Body of pancreas (tissue), 4 donors: ENCODE measurements around the gene LETMD1. TPM values are rescaled to one million over a fixed set of nuclear protein-coding genes. Genes with fewer than 3 reads are reported as not detected.

Experiments
- ATAC-seq: fragments of 150-250 bp; one replicate; pipeline ENCODE4 v1.9.1; 2016
- DNase-seq, 4 donors: peaks; one replicate each; pipeline ENCODE4 v3.0.0-alpha.2; 2019
- H3K27ac ChIP-seq, 4 donors: fragments of 200-600 bp; sonication (generic); 1 replicate in 3 of 4; 2 replicates in 1 of 4; pipeline versions ENCODE4 v1.5.1 to v1.6.1; 2016 to 2019; ENCODE audit warnings: mild to moderate bottlenecking in 1 of 4, mixed read lengths in 1 of 4, moderate library complexity in 1 of 4
- H3K27me3 ChIP-seq, 2 donors: fragments of 200-600 bp; sonication (generic); one replicate each; pipeline ENCODE4 v1.6.0; 2016; ENCODE audit warnings: mild to moderate bottlenecking in 1 of 2
- H3K36me3 ChIP-seq, 2 donors: fragments of 200-600 bp; sonication (generic); replicated peaks in 1 of 2; 2 replicates each; pipeline ENCODE4 v1.5.1; 2016; ENCODE audit warnings: low read depth in 2 of 2; ENCODE audit not compliant: insufficient read depth in 1 of 2
- H3K4me1 ChIP-seq: fragments of 200-600 bp; sonication (generic); one replicate; pipeline ENCODE4 v1.6.0; 2016
- H3K4me3 ChIP-seq, 2 donors: fragments of 200-600 bp; sonication (generic); 1 replicate in 1 of 2; 2 replicates in 1 of 2; pipeline ENCODE4 v1.5.1; 2016 to 2019
- H3K9me3 ChIP-seq, 3 donors: fragments of 200-600 bp; sonication (generic); 1 replicate in 2 of 3; 2 replicates in 1 of 3; pipeline ENCODE4 v1.5.1; 2016
- POLR2A ChIP-seq, 3 donors: fragments of 450-650 bp; IDR thresholded peaks; one replicate each; pipeline ENCODE4 v1.6.1; 2016; ENCODE audit warnings: antibody characterized with exemption in 3 of 3, mild to moderate bottlenecking in 2 of 3
- WGBS, 2 donors: methylation state at CpG; one replicate each; pipeline ENCODE4 v1.1.5; 2017; 5-methylcytosine and 5-hydroxymethylcytosine counted together
- intact Hi-C: fragments of 100-400 bp; cut with DNase I; formaldehyde crosslinking; loops from one replicate; pipeline ENCODE4 v1.15.1; 2023
- total RNA-seq, 2 donors: library from RNA; depleted of rRNA; stranded (reverse); fragments of >200 nt; gene quantifications; one replicate each; pipeline ENCODE4 v1.1.0, GENCODE V29; 2016
- TF ChIP-seq, protein P1 (sequence below), 7 experiments: fragments of 450-650 bp in 4 of 7; fragments of 200-600 bp in 3 of 7; sonication (generic) in 3 of 7; IDR thresholded peaks; one replicate each; pipeline ENCODE4 v1.5.1; 2016 to 2019; ENCODE audit warnings: antibody characterized with exemption in 7 of 7

LETMD1 gene
- total RNA-seq, 2 donors from 2014 or later: 57.4 to 71.6 TPM

DNA sequence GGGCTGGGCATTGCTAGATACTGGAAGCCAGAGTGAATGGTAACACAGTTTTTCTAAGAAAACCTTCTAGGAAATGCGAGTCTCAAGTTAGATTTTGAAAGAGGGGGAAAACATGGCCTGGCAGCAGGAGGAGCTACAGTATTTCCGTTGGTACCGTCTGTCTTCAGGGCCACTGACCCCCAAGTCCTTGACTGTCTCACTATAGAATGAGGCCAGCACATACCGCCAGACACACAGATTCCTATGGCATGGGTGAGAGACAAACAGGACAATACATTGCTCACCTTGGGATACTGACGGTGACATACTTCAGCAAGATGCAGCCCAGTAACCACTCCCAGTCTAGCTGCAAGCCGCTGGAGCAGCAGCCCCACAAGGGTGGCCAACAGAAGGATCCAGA is 43.6 kb upstream of the LETMD1 start:
- Histone ChIP-seq H3K9me3 (no peaks in the 10 kb centered on the region), H3K4me1 (peaks cover 19% of the 10 kb centered on the region), H3K4me3 (no peak overlapping the region), H3K27me3 (no peaks in the 10 kb centered on the region), H3K27ac (no peak overlapping the region), H3K36me3 (peaks cover 0 to 6% of the 10 kb centered on the region in 2 donors)
- WGBS, 2 donors: 75 to 76% methylated on average over 6 of the region's 6 CpGs
- DNase-seq (no peak), ATAC-seq (no peak)
- TF ChIP-seq, protein P1, sequence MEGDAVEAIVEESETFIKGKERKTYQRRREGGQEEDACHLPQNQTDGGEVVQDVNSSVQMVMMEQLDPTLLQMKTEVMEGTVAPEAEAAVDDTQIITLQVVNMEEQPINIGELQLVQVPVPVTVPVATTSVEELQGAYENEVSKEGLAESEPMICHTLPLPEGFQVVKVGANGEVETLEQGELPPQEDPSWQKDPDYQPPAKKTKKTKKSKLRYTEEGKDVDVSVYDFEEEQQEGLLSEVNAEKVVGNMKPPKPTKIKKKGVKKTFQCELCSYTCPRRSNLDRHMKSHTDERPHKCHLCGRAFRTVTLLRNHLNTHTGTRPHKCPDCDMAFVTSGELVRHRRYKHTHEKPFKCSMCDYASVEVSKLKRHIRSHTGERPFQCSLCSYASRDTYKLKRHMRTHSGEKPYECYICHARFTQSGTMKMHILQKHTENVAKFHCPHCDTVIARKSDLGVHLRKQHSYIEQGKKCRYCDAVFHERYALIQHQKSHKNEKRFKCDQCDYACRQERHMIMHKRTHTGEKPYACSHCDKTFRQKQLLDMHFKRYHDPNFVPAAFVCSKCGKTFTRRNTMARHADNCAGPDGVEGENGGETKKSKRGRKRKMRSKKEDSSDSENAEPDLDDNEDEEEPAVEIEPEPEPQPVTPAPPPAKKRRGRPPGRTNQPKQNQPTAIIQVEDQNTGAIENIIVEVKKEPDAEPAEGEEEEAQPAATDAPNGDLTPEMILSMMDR (IDR thresholded peaks at IDR 0.05): no peak
- no peak for TF ChIP-seq POLR2A (IDR thresholded peaks at IDR 0.05)
- intact Hi-C loops: no loop called here

DNA sequence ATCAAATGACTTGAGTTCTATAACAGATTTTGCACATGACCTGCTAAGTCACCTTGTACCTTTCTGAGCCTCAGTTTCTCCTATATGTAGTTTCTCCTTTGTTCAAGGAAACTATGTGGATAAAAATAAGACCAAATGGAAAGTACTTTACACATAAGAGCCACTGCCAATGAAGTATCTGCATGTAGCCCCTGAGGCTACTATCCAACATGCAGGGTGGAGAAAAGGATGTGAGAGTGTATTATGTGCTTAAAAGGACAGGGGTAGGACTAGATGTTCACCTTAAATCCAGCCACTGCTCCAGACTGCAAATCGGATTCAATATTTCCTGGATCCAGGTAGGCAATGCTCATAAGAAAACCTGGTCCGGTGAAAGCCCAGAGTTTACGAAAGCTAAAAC is 43.1 kb upstream of the LETMD1 start:
- 95% methylated on average over 3 of the region's 3 CpGs for WGBS, 2 donors
- ATAC-seq: no peak

DNA sequence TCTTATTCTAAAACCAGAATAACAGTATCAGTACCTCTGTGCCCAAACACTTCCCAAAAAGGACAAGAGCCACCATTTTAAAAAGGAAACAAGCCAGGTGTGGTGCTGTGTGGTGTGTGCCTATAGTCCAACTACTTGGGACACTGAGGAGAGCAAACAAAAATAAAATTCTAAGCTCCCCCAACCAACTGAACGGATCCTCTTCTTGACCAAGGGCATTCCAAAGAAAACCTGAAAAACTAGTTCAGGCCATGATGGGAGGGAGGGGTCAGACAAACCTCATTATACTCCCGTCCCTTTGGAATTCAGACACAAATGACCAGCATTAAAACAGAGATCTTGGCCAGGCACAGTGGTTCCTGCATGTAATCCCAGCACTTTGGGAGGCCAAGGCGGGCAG is 42.5 kb upstream of the LETMD1 start:
- 37 to 49% methylated on average over 3 of the region's 3 CpGs for WGBS, 2 donors
- Histone ChIP-seq H3K4me3 (no peak overlapping the region), H3K27me3 (no peaks in the 10 kb centered on the region), H3K4me1 (peaks cover 20% of the 10 kb centered on the region), H3K27ac (peak overlapping the region in 3 of 4 donors; percentile 5 to 39 (median 34)), H3K9me3 (no peaks in the 10 kb centered on the region), H3K36me3 (peaks cover 0 to 3% of the 10 kb centered on the region in 2 donors)
- intact Hi-C loops: no loop called here
- peak in 1 of 4 donors; percentile 35 for DNase-seq
- no peak for TF ChIP-seq POLR2A (IDR thresholded peaks at IDR 0.05)
- TF ChIP-seq, protein P1 (IDR thresholded peaks at IDR 0.05): no peak
- ATAC-seq: peak; percentile 38

More for the DNA sequence above, 43.1 kb upstream of the LETMD1 start:
- Histone ChIP-seq H3K4me1 (peaks cover 20% of the 10 kb centered on the region), H3K9me3 (no peaks in the 10 kb centered on the region), H3K36me3 (peaks cover 0 to 5% of the 10 kb centered on the region in 2 donors), H3K27me3 (no peaks in the 10 kb centered on the region), H3K4me3 (no peak overlapping the region), H3K27ac (peak overlapping the region in 1 of 4 donors; percentile 39)
- TF ChIP-seq, protein P1 (IDR thresholded peaks at IDR 0.05): no peak
- no peak for TF ChIP-seq POLR2A (IDR thresholded peaks at IDR 0.05)
- DNase-seq: no peak
- intact Hi-C loops: no loop called here

DNA sequence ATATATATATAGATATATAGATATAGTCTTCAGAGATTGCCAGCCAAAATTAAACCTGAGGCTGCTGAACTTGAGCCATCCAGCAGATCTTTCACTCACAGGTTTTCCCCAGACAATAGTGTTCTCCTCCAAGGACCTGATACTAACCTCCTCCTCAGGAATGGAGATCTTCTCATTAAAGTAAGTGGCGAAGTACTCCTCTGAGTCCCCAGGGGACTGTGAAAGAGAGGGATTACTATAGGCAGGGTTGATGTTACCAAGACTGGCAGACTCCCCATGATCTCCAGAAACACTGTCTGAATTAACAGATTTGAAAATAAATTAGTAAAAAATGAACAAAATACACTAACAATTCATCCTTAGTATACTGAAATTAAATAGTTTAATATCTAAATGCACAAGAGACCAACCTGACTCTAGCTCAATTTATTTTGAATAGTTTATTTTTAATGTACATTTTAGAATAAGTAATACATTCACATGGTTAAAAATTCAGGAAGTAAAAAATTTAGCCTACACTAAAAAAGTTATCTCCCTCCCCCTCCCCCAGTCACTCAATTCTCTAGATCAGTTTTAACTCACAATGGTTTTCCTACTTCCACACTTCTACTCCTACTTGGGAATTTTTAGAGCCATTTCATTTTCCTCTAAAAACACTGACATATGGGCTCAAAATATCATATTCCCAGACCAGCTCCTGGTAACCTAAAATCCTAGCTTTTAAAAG is 39.6 kb upstream of the LETMD1 start:
- DNase-seq: no peak
- intact Hi-C loops: no loop called here
- H3K4me3 ChIP-seq: no peak overlapping the region
- H3K36me3 ChIP-seq: peaks cover 0 to 3% of the 10 kb centered on the region in 2 donors
- 85 to 100% methylated on average over 1 of the region's 1 CpG for WGBS, 2 donors
- peaks cover 32% of the 10 kb centered on the region for H3K4me1 ChIP-seq
- H3K9me3 ChIP-seq: no peaks in the 10 kb centered on the region
- peak overlapping the region in 1 of 4 donors; percentile 37 for H3K27ac ChIP-seq
- no peak for ATAC-seq
- TF ChIP-seq, protein P1 (IDR thresholded peaks at IDR 0.05): no peak
- no peak for TF ChIP-seq POLR2A (IDR thresholded peaks at IDR 0.05)
- H3K27me3 ChIP-seq: no peaks in the 10 kb centered on the region

DNA sequence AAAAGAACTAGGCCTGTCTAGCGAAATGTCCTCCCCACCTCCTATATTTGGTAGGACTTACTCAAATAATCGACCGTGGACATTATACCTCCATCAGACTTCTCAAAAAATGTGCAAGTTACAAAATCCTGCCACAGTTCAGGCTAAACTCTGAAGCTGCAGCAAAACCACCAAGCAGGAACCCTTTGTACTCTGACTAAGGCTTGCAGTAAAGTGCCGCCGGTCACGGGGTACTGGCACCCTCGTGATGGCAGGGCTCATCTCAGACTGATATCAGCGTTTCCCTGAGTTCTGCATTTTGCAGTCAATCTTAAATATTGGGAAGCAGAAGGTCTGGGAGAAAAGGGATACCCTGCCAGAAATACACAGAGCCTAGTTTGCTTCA is 39.1 kb upstream of the LETMD1 start:
- Histone ChIP-seq H3K4me1 (peaks cover 37% of the 10 kb centered on the region), H3K27ac (peak overlapping the region in 1 of 4 donors; percentile 37), H3K27me3 (no peaks in the 10 kb centered on the region), H3K9me3 (no peaks in the 10 kb centered on the region), H3K36me3 (peaks cover 0 to 3% of the 10 kb centered on the region in 2 donors), H3K4me3 (no peak overlapping the region)
- intact Hi-C loops: no loop called here
- DNase-seq (peak in 2 of 4 donors; percentile 41 to 67), ATAC-seq (no peak)
- 73 to 94% methylated on average over 6 to 8 of the region's 8 CpGs for WGBS, 2 donors
- TF ChIP-seq, protein P1 (IDR thresholded peaks at IDR 0.05): no peak
- peak in 1 of 3 donors; percentile 22 for TF ChIP-seq POLR2A (IDR thresholded peaks at IDR 0.05)
